ENCODE results near the gene PSMA6. TPM values are rescaled to one million over a fixed set of nuclear protein-coding genes. Genes with fewer than 3 reads are reported as not detected.
A peak's percentile ranks its signal among the peaks of the same experiment; 100 is the strongest.
"Not testable (repeated sequence)": the region's sequence is repeated elsewhere in the genome, so short reads cannot be mapped to it uniquely, and the experiment has no call there.

The PSMA6 gene
- total RNA-seq, 2 experiments from 2014 or later, result 266 to 269 TPM

GRCh38 chr14:35254034-35254622 lies 38.1 kb upstream of the PSMA6 start:
- ChIA-PET CTCF (interaction anchor here (0.9 to 1.5 kb wide), 7 partner anchors 19 to 166 kb away, joined by 3 to 6 read pairs (median 3); no protein-coding TSS in a partner anchor), POLR2A (interaction anchor here (1.0 kb wide), 1 partner anchor 9 kb away, joined by 3 read pairs; no protein-coding TSS in a partner anchor)
- not testable (repeated sequence) for ATAC-seq; DNase-seq; H3K27ac Mint-ChIP-seq; H3K4me3 Mint-ChIP-seq; H3K27me3 Mint-ChIP-seq (ENCODE audit: low read depth); H3K9me3 Mint-ChIP-seq (ENCODE audit: insufficient read depth)
- H3K4me1 Mint-ChIP-seq (ENCODE audit: low read depth), result peaks cover 26% of the 10 kb centered on the region
- H3K36me3 Mint-ChIP-seq (ENCODE audit: low read depth), result peaks cover 19% of the 10 kb centered on the region

GRCh38 chr14:35254736-35255135 lies 37.4 kb upstream of the PSMA6 start:
- H3K4me3 Mint-ChIP-seq, result no peak overlapping the region
- H3K27ac Mint-ChIP-seq, result peak overlapping the region; percentile 19
- peaks cover 19% of the 10 kb centered on the region for H3K36me3 Mint-ChIP-seq (ENCODE audit: low read depth)
- POLR2A ChIA-PET, result no interaction called here
- no peak for ATAC-seq
- CTCF ChIA-PET, result interaction anchor here (1.5 kb wide), 1 partner anchor 25 kb away, joined by 4 read pairs; no protein-coding TSS in a partner anchor
- peak; percentile 24 for DNase-seq
- peaks cover 26% of the 10 kb centered on the region for H3K4me1 Mint-ChIP-seq (ENCODE audit: low read depth)
- no peaks in the 10 kb centered on the region for H3K27me3 Mint-ChIP-seq (ENCODE audit: low read depth)
- no peaks in the 10 kb centered on the region for H3K9me3 Mint-ChIP-seq (ENCODE audit: insufficient read depth)

GRCh38 chr14:35255711-35256110 lies 36.5 kb upstream of the PSMA6 start:
- ChIA-PET CTCF (no interaction called here), POLR2A (no interaction called here)
- H3K27ac Mint-ChIP-seq, result no peak overlapping the region
- peaks cover 5% of the 10 kb centered on the region for H3K9me3 Mint-ChIP-seq (ENCODE audit: insufficient read depth)
- peaks cover 23% of the 10 kb centered on the region for H3K4me1 Mint-ChIP-seq (ENCODE audit: low read depth)
- ATAC-seq, result no peak
- H3K27me3 Mint-ChIP-seq (ENCODE audit: low read depth), result no peaks in the 10 kb centered on the region
- H3K4me3 Mint-ChIP-seq, result no peak overlapping the region
- peaks cover 21% of the 10 kb centered on the region for H3K36me3 Mint-ChIP-seq (ENCODE audit: low read depth)
- DNase-seq, result no peak

DNA sequence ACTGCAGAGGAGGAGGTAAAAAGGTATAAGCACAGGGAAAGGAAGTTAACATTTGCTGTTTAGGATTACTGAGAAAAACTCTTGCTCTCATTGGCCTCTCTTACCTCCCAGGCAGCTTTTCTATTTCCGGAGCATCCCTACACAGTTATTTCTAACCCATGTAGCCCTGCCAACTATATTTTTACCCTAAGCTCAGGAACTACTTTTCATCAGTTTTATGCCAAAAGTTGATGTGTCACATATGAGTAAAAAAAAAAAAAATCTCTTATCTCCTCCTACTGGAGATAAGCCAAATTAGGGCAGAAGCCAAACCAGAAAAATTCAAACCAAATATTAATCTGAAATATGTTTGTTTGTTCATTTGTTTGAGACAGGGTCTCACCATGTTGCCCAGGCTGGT lies 34.4 kb upstream of the PSMA6 start:
- Mint-ChIP-seq H3K9me3 (ENCODE audit: insufficient read depth) (peaks cover 9% of the 10 kb centered on the region), H3K4me3 (no peak overlapping the region), H3K4me1 (ENCODE audit: low read depth) (peaks cover 15% of the 10 kb centered on the region), H3K27me3 (ENCODE audit: low read depth) (no peaks in the 10 kb centered on the region), H3K36me3 (ENCODE audit: low read depth) (peaks cover 22% of the 10 kb centered on the region), H3K27ac (no peak overlapping the region)
- ATAC-seq (no peak), DNase-seq (no peak)
- ChIA-PET CTCF (interaction anchor here (2.0 kb wide), 1 partner anchor 147 kb away, joined by 5 read pairs; no protein-coding TSS in a partner anchor), POLR2A (interaction anchor here (0.6 kb wide), 1 partner anchor 146 kb away, joined by 3 read pairs; no protein-coding TSS in a partner anchor)

- H3K9me3 Mint-ChIP-seq (ENCODE audit: insufficient read depth), result peaks cover 9% of the 10 kb centered on the region
- peaks cover 15% of the 10 kb centered on the region for H3K4me1 Mint-ChIP-seq (ENCODE audit: low read depth)
- no peak for DNase-seq
- ChIA-PET POLR2A (no interaction called here), CTCF (interaction anchor here (0.7 kb wide), 1 partner anchor 437 kb away, joined by 3 read pairs; no protein-coding TSS in a partner anchor)
- H3K27me3 Mint-ChIP-seq (ENCODE audit: low read depth), result no peaks in the 10 kb centered on the region
- no peak overlapping the region for H3K27ac Mint-ChIP-seq
- ATAC-seq, result no peak
- H3K4me3 Mint-ChIP-seq, result no peak overlapping the region
- H3K36me3 Mint-ChIP-seq (ENCODE audit: low read depth), result peaks cover 22% of the 10 kb centered on the region
These were observed 33.8 kb upstream of the PSMA6 start for GRCh38 chr14:35258420-35258819.

- Mint-ChIP-seq H3K27ac (no peak overlapping the region), H3K27me3 (ENCODE audit: low read depth) (no peaks in the 10 kb centered on the region), H3K36me3 (ENCODE audit: low read depth) (peaks cover 16% of the 10 kb centered on the region), H3K9me3 (ENCODE audit: insufficient read depth) (peaks cover 9% of the 10 kb centered on the region), H3K4me3 (no peak overlapping the region), H3K4me1 (ENCODE audit: low read depth) (no peaks in the 10 kb centered on the region)
- no peak for ATAC-seq
- no peak for DNase-seq
- CTCF ChIA-PET, result interaction anchor here (0.6 to 2.4 kb wide), 13 partner anchors 24 to 426 kb away, joined by 3 to 21 read pairs (median 5); partner anchors contain the start of gene NFKBIA
- POLR2A ChIA-PET, result no interaction called here
These were observed 30.4 kb upstream of the PSMA6 start for GRCh38 chr14:35261774-35262173.

DNA sequence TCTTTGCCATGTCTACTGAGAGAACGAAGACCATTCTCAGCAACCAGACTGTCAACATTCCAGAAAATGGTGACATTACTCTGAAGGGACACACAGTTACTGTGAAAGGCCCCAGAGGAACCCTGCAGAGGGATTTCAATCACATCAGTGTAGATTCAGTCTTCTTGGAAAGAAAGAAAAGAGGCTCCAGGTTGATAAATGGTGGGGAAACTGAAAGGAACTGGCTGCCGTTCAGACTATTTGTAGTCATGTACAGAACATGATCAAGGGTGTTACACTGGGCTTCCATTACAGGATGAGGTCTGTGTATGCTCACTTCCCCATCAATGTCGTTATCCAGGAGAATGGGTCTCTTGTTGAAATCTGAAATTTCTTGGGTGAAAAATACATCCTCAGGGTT lies 29.7 kb upstream of the PSMA6 start:
- Mint-ChIP-seq H3K9me3 (ENCODE audit: insufficient read depth) (peaks cover 9% of the 10 kb centered on the region), H3K27ac (no peak overlapping the region), H3K27me3 (ENCODE audit: low read depth) (no peaks in the 10 kb centered on the region), H3K4me3 (no peak overlapping the region), H3K36me3 (ENCODE audit: low read depth) (peaks cover 22% of the 10 kb centered on the region), H3K4me1 (ENCODE audit: low read depth) (no peaks in the 10 kb centered on the region)
- ATAC-seq, result no peak
- CTCF ChIA-PET, result interaction anchor here (0.6 to 2.4 kb wide), 15 partner anchors 11 to 425 kb away, joined by 3 to 21 read pairs (median 4); partner anchors contain the start of gene NFKBIA
- POLR2A ChIA-PET, result interaction anchor here (0.8 to 1.1 kb wide), 2 partner anchors 9 to 24 kb away, joined by 3 read pairs; no protein-coding TSS in a partner anchor
- no peak for DNase-seq

GRCh38 chr14:35268946-35269345 lies 23.2 kb upstream of the PSMA6 start:
- no peaks in the 10 kb centered on the region for H3K9me3 Mint-ChIP-seq (ENCODE audit: insufficient read depth)
- no peaks in the 10 kb centered on the region for H3K27me3 Mint-ChIP-seq (ENCODE audit: low read depth)
- ATAC-seq (no peak), DNase-seq (no peak)
- H3K4me3 Mint-ChIP-seq, result no peak overlapping the region
- POLR2A ChIA-PET, result no interaction called here
- peaks cover 14% of the 10 kb centered on the region for H3K36me3 Mint-ChIP-seq (ENCODE audit: low read depth)
- CTCF ChIA-PET, result no interaction called here
- H3K27ac Mint-ChIP-seq, result no peak overlapping the region
- no peaks in the 10 kb centered on the region for H3K4me1 Mint-ChIP-seq (ENCODE audit: low read depth)

DNA sequence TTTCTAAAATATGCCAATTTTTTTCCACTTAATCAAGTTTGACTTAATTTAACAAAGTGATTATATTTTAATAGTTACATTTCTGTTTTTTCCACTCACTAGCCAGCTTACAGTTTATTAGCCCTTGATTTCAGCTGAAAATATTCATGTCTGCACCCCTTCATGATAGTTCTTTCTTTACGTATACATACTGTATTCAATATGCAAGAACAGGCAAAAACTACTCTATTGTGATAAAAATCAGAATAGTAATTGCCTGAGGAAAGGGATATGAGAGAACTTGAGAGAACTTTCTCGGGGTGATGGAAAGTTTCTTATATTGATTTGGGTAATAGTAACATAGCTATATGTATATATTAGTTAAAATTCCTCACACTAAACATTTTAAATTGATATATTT lies 17.4 kb upstream of the PSMA6 start:
- Mint-ChIP-seq H3K27ac (no peak overlapping the region), H3K9me3 (ENCODE audit: insufficient read depth) (no peaks in the 10 kb centered on the region), H3K4me3 (no peak overlapping the region), H3K36me3 (ENCODE audit: low read depth) (peaks cover 11% of the 10 kb centered on the region), H3K27me3 (ENCODE audit: low read depth) (no peaks in the 10 kb centered on the region), H3K4me1 (ENCODE audit: low read depth) (no peaks in the 10 kb centered on the region)
- ChIA-PET CTCF (interaction anchor here (0.6 to 1.7 kb wide), 3 partner anchors 13 to 134 kb away, joined by 3 to 4 read pairs (median 4); no protein-coding TSS in a partner anchor), POLR2A (interaction anchor here (1.0 to 1.5 kb wide), 2 partner anchors 9 to 130 kb away, joined by 3 to 6 read pairs; partner anchors contain the start of gene NFKBIA)
- DNase-seq (no peak), ATAC-seq (no peak)

- CTCF ChIA-PET, result interaction anchor here (0.7 kb wide), 1 partner anchor 116 kb away, joined by 3 read pairs; no protein-coding TSS in a partner anchor
- Mint-ChIP-seq H3K36me3 (ENCODE audit: low read depth) (peaks cover 19% of the 10 kb centered on the region), H3K27me3 (ENCODE audit: low read depth) (no peaks in the 10 kb centered on the region), H3K4me1 (ENCODE audit: low read depth) (no peaks in the 10 kb centered on the region), H3K9me3 (ENCODE audit: insufficient read depth) (no peaks in the 10 kb centered on the region), H3K4me3 (no peak overlapping the region), H3K27ac (no peak overlapping the region)
- ATAC-seq, result no peak
- POLR2A ChIA-PET, result no interaction called here
- no peak for DNase-seq
These were observed 15.0 kb upstream of the PSMA6 start for GRCh38 chr14:35277179-35277578.

DNA sequence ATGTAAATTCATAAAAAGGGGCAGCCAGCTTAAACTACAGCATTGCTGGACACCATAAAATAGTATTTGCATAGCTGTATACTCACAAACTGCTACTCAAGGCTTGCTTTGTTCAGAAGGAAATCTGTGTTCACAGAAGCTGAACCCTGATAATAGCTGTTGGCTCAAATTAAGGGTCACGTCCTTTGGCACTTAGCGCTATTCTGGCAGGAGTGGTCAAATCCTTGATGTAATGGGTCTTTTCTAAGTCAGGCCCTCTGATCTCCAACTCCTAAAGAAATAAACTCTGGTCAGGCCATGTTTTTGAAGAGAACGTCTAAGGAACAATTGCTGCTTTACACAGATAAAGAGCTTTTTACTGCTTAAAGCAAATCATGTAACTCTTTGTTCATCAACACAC lies 12.8 kb upstream of the PSMA6 start:
- DNase-seq, result no peak
- no peak overlapping the region for H3K27ac Mint-ChIP-seq
- CTCF ChIA-PET, result no interaction called here
- H3K9me3 Mint-ChIP-seq (ENCODE audit: insufficient read depth), result no peaks in the 10 kb centered on the region
- no peak overlapping the region for H3K4me3 Mint-ChIP-seq
- H3K36me3 Mint-ChIP-seq (ENCODE audit: low read depth), result peaks cover 23% of the 10 kb centered on the region
- no peaks in the 10 kb centered on the region for H3K27me3 Mint-ChIP-seq (ENCODE audit: low read depth)
- H3K4me1 Mint-ChIP-seq (ENCODE audit: low read depth), result peaks cover 6% of the 10 kb centered on the region
- ATAC-seq, result no peak
- POLR2A ChIA-PET, result interaction anchor here (1.2 kb wide), 1 partner anchor 125 kb away, joined by 6 read pairs; the partner anchor contains the start of gene NFKBIA

- DNase-seq, result no peak
- Mint-ChIP-seq H3K9me3 (ENCODE audit: insufficient read depth) (no peaks in the 10 kb centered on the region), H3K36me3 (ENCODE audit: low read depth) (peaks cover 25% of the 10 kb centered on the region), H3K27ac (no peak overlapping the region), H3K27me3 (ENCODE audit: low read depth) (no peaks in the 10 kb centered on the region), H3K4me3 (no peak overlapping the region), H3K4me1 (ENCODE audit: low read depth) (peaks cover 25% of the 10 kb centered on the region)
- CTCF ChIA-PET, result interaction anchor here (1.0 kb wide), 1 partner anchor 52 kb away, joined by 3 read pairs; no protein-coding TSS in a partner anchor
- ATAC-seq, result no peak
- POLR2A ChIA-PET, result no interaction called here
These were observed 10.8 kb upstream of the PSMA6 start for GRCh38 chr14:35281341-35281740.

Measured in activated CD8-positive, alpha-beta T cell treated with anti-CD3 and anti-CD28 coated beads, Interleukin-2, amount 10 ng/mL, durations not matched to agents 7 days and 5 days (primary cell).